ENCODE results near the gene EML1. TPM values are rescaled to one million over a fixed set of nuclear protein-coding genes. Genes with fewer than 3 reads are reported as not detected.

EML1 gene
- total and polyA plus RNA-seq, 8 donors = 5.8 to 66.5 (median 34.8) TPM

DNA sequence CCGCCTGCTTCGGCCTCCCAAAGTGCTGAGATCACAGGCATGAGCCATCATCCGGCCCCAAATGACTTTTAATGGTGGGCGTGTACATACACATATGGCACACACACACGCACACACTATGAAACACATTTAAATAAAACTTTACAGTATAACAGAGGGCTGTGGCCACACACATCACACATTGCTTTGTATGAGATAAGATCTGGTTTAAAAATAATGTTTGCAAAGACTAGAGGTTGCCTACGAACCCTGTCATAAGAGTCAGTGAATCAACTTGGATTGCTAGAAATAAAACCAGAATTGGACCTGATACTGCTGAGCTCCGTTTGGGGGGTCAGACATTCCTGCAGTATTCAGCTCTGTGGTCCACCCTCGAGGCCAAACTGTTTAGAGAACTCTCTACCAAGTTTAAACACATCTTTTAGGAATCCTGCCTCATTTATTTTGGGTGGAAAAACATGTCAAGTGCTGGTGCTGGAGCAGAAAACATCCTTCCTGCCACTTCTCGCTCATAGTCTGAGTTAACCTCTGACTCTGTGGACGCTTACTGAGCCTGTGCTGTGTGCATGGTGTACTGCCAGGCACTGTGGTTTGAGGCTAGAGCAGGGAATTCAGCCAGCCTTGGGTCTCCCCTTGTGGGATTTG, 47.8 kb upstream of the EML1 start:
- Histone ChIP-seq H3K27ac (peak overlapping the region; percentile 49 to 86 (median 78)), H3K9me3 (no peaks in the 10 kb centered on the region), H3K36me3 (no peaks in the 10 kb centered on the region), H3K27me3 (no peaks in the 10 kb centered on the region), H3K4me1 (peaks cover 22 to 72% (median 51%) of the 10 kb centered on the region in 4 donors), H3K4me3 (no peak overlapping the region)
- 47 to 64% (median 61%) methylated on average over 10 of the region's 10 CpGs for WGBS, 5 donors
- no peak for TF ChIP-seq EP300 (IDR thresholded peaks at IDR 0.05)
- TF ChIP-seq, protein P1, sequence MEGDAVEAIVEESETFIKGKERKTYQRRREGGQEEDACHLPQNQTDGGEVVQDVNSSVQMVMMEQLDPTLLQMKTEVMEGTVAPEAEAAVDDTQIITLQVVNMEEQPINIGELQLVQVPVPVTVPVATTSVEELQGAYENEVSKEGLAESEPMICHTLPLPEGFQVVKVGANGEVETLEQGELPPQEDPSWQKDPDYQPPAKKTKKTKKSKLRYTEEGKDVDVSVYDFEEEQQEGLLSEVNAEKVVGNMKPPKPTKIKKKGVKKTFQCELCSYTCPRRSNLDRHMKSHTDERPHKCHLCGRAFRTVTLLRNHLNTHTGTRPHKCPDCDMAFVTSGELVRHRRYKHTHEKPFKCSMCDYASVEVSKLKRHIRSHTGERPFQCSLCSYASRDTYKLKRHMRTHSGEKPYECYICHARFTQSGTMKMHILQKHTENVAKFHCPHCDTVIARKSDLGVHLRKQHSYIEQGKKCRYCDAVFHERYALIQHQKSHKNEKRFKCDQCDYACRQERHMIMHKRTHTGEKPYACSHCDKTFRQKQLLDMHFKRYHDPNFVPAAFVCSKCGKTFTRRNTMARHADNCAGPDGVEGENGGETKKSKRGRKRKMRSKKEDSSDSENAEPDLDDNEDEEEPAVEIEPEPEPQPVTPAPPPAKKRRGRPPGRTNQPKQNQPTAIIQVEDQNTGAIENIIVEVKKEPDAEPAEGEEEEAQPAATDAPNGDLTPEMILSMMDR (IDR thresholded peaks at IDR 0.05) = no peak
- TF ChIP-seq POLR2AphosphoS5 (IDR thresholded peaks at IDR 0.05) = peak in 2 of 3 donors; percentile 17 to 58
- DNase-seq = peak in 1 of 2 donors; percentile 58
- intact Hi-C loops (cut with DNase I; ENCODE audit: low total_unique reads) = no loop called here

DNA sequence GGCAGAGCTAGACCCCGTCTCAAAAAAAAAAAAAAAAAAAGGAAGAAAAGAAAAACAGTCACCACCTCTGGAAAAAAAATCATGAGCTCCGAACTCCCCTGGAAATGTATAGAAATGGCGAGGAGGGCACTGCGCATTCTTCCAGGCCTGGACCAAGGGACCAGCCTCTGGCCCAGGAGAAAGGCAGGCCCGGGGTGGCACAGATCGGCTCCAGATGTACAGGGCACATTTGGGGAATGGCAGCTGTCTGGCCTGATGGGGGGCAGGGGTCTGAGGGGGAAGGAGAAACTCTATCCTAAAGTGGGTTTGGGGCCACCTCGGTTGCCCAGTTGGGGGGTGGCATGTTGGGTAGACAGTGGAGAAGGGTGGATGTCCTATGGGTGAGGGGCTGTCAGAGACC, 46.0 kb upstream of the EML1 start:
- Histone ChIP-seq H3K27ac (peak overlapping the region in 4 of 5 donors; percentile 73 to 86 (median 80)), H3K27me3 (peaks cover 0 to 3% (median 1%) of the 10 kb centered on the region in 3 donors), H3K9me3 (no peaks in the 10 kb centered on the region), H3K4me1 (peaks cover 23 to 68% (median 51%) of the 10 kb centered on the region in 4 donors), H3K36me3 (no peaks in the 10 kb centered on the region), H3K4me3 (no peak overlapping the region)
- TF ChIP-seq POLR2AphosphoS5 (IDR thresholded peaks at IDR 0.05) (no peak), POLR2A (IDR thresholded peaks at IDR 0.05) (no peak), EP300 (IDR thresholded peaks at IDR 0.05) (no peak)
- TF ChIP-seq, protein P1 (IDR thresholded peaks at IDR 0.05) = no peak
- WGBS, 5 donors = 51 to 69% (median 64%) methylated on average over 7 of the region's 7 CpGs
- intact Hi-C loops (cut with DNase I; ENCODE audit: low total_unique reads) = no loop called here
- DNase-seq = no peak

DNA sequence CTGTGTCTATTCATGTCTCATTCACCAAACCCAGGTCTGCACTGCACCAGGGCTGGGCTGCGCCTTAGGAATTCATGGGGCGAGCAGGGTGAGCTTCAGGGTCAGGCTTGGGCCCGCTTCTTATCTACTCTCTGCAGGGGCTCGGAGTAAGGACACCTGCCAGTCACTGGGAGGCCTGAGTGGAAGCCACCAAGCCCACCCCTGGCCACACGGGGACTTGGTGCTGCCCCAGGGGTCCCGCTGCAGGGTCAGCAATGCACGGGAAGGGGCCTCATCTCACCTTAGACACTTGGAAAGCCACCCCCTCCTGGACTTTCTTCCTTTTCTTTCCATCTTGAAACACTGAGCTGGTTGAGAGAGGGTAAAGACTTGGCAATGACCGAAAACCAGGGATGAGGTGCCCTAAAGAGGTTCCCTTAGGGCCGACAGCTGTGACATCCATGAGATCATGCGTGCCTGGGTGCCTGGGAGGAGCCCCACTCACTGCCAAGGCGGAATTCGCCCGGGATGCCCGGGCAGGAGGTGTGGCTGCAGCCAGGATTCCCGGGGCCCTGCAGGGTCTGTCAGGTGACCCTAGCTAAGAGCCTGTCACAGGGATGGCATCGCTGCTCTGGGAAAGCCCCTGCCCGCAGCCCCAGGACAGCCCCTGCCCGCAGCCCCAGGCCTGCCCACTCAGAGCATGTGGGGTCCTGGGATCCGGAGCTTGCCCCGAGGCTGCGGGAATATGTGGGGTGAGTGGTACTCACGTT, 45.5 kb upstream of the EML1 start:
- Histone ChIP-seq H3K4me3 (no peak overlapping the region), H3K4me1 (peaks cover 29 to 69% (median 55%) of the 10 kb centered on the region in 4 donors)
- 78 to 86% (median 81%) methylated on average over 13 to 22 of the region's 22 CpGs for WGBS, 5 donors

DNA sequence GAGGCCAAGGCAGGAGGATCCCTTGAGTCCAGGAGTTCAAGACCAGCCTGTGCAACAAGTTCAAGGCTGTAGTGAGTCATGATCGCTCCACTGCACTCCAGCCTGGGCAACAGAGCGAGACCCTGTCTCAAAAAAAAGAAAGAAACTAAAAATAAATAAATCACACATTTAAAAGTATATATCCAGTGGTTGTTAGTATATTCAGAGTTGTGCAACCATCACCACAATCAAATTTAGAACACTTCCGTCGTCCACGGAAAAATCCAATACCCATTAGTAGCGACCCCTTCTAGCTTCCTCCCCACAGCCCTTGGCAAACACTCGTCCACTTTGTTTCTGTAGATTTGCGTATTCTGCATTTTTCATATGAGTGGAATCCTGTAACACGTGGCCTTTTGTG, 44.7 kb upstream of the EML1 start:
- TF ChIP-seq, protein P1 (IDR thresholded peaks at IDR 0.05) = no peak
- no peak for TF ChIP-seq POLR2AphosphoS5 (IDR thresholded peaks at IDR 0.05)
- TF ChIP-seq POLR2A (IDR thresholded peaks at IDR 0.05) = no peak
- no peak for TF ChIP-seq EP300 (IDR thresholded peaks at IDR 0.05)
- no peak overlapping the region for H3K4me3 ChIP-seq
- no peak for DNase-seq
- peak overlapping the region in 1 of 5 donors; percentile 73 for H3K27ac ChIP-seq
- intact Hi-C loops (cut with DNase I; ENCODE audit: low total_unique reads) = no loop called here
- peaks cover 34 to 77% (median 63%) of the 10 kb centered on the region in 4 donors for H3K4me1 ChIP-seq
- H3K27me3 ChIP-seq = peaks cover 0 to 12% (median 7%) of the 10 kb centered on the region in 3 donors
- H3K9me3 ChIP-seq = no peaks in the 10 kb centered on the region
- H3K36me3 ChIP-seq = no peaks in the 10 kb centered on the region
- WGBS, 5 donors = 76 to 83% (median 80%) methylated on average over 9 of the region's 9 CpGs

More for the DNA sequence above, 45.5 kb upstream of the EML1 start:
- Histone ChIP-seq H3K27me3 (peaks cover 0 to 8% (median 7%) of the 10 kb centered on the region in 3 donors), H3K36me3 (no peaks in the 10 kb centered on the region), H3K27ac (peak overlapping the region in 4 of 5 donors; percentile 73 to 86 (median 80)), H3K9me3 (no peaks in the 10 kb centered on the region)
- no peak for DNase-seq
- intact Hi-C loops (cut with DNase I; ENCODE audit: low total_unique reads) = no loop called here
- TF ChIP-seq POLR2A (IDR thresholded peaks at IDR 0.05) (no peak), EP300 (IDR thresholded peaks at IDR 0.05) (no peak)
- TF ChIP-seq, protein P1 (IDR thresholded peaks at IDR 0.05) = no peak

Data from stomach (tissue), 9 donors.